ENCODE data around the gene CLN3. TPM values are rescaled to one million over a fixed set of nuclear protein-coding genes. Genes with fewer than 3 reads are reported as not detected.

CLN3 gene
- total and polyA plus RNA-seq, 9 of the 15 experiments (the other 6 are each of a cell fraction or from before 2014, with no cell fraction given), result 2.5 to 27.1 (median 11.6) TPM

- no peak for ATAC-seq
- H3K27ac ChIP-seq (ENCODE audit: extremely low read depth, low read depth, low read length), result no peak overlapping the region
- no peaks in the 10 kb centered on the region for H3K9me1 ChIP-seq (ENCODE audit: control insufficient read depth, insufficient read depth, low read length)
- no peak overlapping the region for H2AFZ ChIP-seq (ENCODE audit: low read depth, low read length)
- in situ Hi-C loops (cut with MboI), result loop anchor here (10.0 to 25.0 kb wide), 2 partner anchors 166 to 1734 kb away; no protein-coding TSS in a partner anchor
- CTCF ChIA-PET (ENCODE audit: low intra/inter-chr PET ratio), result no interaction called here
- H3K4me2 ChIP-seq (ENCODE audit: insufficient read depth, low read length), result no peak overlapping the region
- H4K20me1 ChIP-seq (replicated peaks; ENCODE audit: control insufficient read depth, insufficient read depth, low read length), result no peaks in the 10 kb centered on the region
- BruUV-seq (replicated peaks), result no TSS peak
- intact Hi-C loops (cut with micrococcal nuclease), result no loop called here
- H3K4me3 ChIP-seq, result no peak overlapping the region
- H3K9ac ChIP-seq (ENCODE audit: insufficient read depth in 1 of 2, low read depth in 2 of 2, low read length in 2 of 2), result 0 out of 4 replicates have a peak overlapping the region, but pooled peaks of 1 of the 2 experiments have one; percentile 17
- H3K4me1 ChIP-seq (replicated peaks in 1 of 2; ENCODE audit: control insufficient read depth in 2 of 2, insufficient read depth in 2 of 2, low read length in 2 of 2), result peaks cover 0 to 6% of the 10 kb centered on the region in 2 experiments; a peak in 1 of 5 replicates
- FAIRE-seq, result no peak
- H3K27me3 ChIP-seq (ENCODE audit: control insufficient read depth in 2 of 2, insufficient read depth in 2 of 2, low read length in 2 of 2), result no peaks in the 10 kb centered on the region
- POLR2A ChIA-PET, result no interaction called here
- H3K79me2 ChIP-seq (ENCODE audit: control insufficient read depth, insufficient read depth, low read length), result no peaks in the 10 kb centered on the region
- 87% methylated on average over 16 of the region's 16 CpGs for WGBS (ENCODE audit: insufficient coverage, low coverage, missing lambda C conversion rate)
- H3K9me3 ChIP-seq (replicated peaks; ENCODE audit: control insufficient read depth, insufficient read depth, low read depth, low read length), result no peaks in the 10 kb centered on the region
- DNase-seq (ENCODE audit: extremely low read depth in 1 of 4, low spot score in 3 of 4), result no peak
- H3K36me3 ChIP-seq (ENCODE audit: control insufficient read depth, insufficient read depth, low read length), result peaks cover 44% of the 10 kb centered on the region; the same call in 1 of the 3 replicates
- no peak for TF ChIP-seq CTCF (IDR thresholded peaks at IDR 0.05 in 2 of 3, conservative IDR thresholded peaks at IDR 0.05 in 1 of 3; ENCODE audit: insufficient read depth in 2 of 3, low read depth in 1 of 3, low read length in 3 of 3)
- no peak for TF ChIP-seq ZNF766 (CRISPR knock-in tag; conservative IDR thresholded peaks at IDR 0.05)
- no peak for TF ChIP-seq MGA (IDR thresholded peaks at IDR 0.05)
- TF ChIP-seq E2F6 (IDR thresholded peaks at IDR 0.05; ENCODE audit: borderline replicate concordance in 1 of 2, extremely low read depth in 1 of 2, insufficient read depth in 1 of 2, insufficient read length in 1 of 2, low read depth in 1 of 2, low read length in 1 of 2, poor library complexity in 1 of 2, severe bottlenecking in 1 of 2), result no peak
Observed at GRCh38 chr16:28478506-28479180, 13.2 kb downstream of the CLN3 start.
